Neural cell (in vitro differentiated cells): ENCODE data around the gene DPP6.

Source experiments
- CTCF ChIP-seq: fragments of 450-650 bp; IDR thresholded peaks from 2 replicates; pipeline ENCODE4 v1.5.1; 2014; ENCODE audit warnings: antibody characterized with exemption, mild to moderate bottlenecking, moderate library complexity; ENCODE audit not compliant: poor library complexity, severe bottlenecking
- EP300 ChIP-seq: fragments of 450-650 bp; conservative IDR thresholded peaks from 2 replicates; pipeline ENCODE4 v1.6.1; 2014; ENCODE audit warnings: antibody characterized with exemption, mild to moderate bottlenecking, moderate library complexity; ENCODE audit not compliant: poor library complexity, severe bottlenecking
- MXI1 ChIP-seq: fragments of 450-650 bp; conservative IDR thresholded peaks from 2 replicates; pipeline ENCODE4 v1.6.1; 2014; ENCODE audit warnings: antibody characterized with exemption, mild to moderate bottlenecking; ENCODE audit not compliant: poor library complexity, severe bottlenecking
- POLR2AphosphoS5 ChIP-seq: IDR thresholded peaks from 2 replicates; pipeline ENCODE4 v1.6.1; 2012
- REST ChIP-seq: IDR thresholded peaks from 2 replicates; pipeline ENCODE4 v1.6.1; 2012; ENCODE audit warnings: borderline replicate concordance
- TAF1 ChIP-seq: IDR thresholded peaks from 2 replicates; pipeline ENCODE4 v1.6.1; 2012; ENCODE audit warnings: low read depth

- TF ChIP-seq CTCF (no peak), REST (no peak), EP300 (no peak), POLR2AphosphoS5 (no peak), MXI1 (no peak), TAF1 (no peak)
These were observed 646.6 kb downstream of the DPP6 start for GRCh38 chr7:154698726-154699291.
